HepG2 (cell line): ENCODE results near the gene SMCO4. TPM values are rescaled to one million over a fixed set of nuclear protein-coding genes. Genes with fewer than 3 reads are reported as not detected.

Source experiments
- CCDC6 ChIP-seq: sonication (generic); formaldehyde crosslinking; IDR thresholded peaks from 2 replicates; pipeline ENCODE4 v1.8.1; 2022; ENCODE audit warnings: mild to moderate bottlenecking, missing genetic modification reagents, moderate library complexity
- CREM ChIP-seq, 2 experiments: sonication (generic) in 1 of 2; formaldehyde crosslinking in 1 of 2; IDR thresholded peaks; 2 replicates each; pipeline versions ENCODE4 v1.4.0 to v1.6.1; 2016 to 2020; ENCODE audit warnings: antibody characterized with exemption in 1 of 2, mild to moderate bottlenecking in 1 of 2, missing genetic modification reagents in 1 of 2
- HOMEZ ChIP-seq: IDR thresholded peaks from 2 replicates; pipeline ENCODE4 v1.6.1; 2016; ENCODE audit warnings: low read depth
- HOXD1 ChIP-seq: sonication (generic); formaldehyde crosslinking; IDR thresholded peaks from 2 replicates; pipeline ENCODE4 v1.5.0; 2020; ENCODE audit warnings: missing genetic modification reagents
- ISX ChIP-seq: sonication (generic); formaldehyde crosslinking; conservative IDR thresholded peaks from 2 replicates; pipeline ENCODE4 v1.5.0; 2020; ENCODE audit warnings: missing genetic modification reagents
- NKX3-1 ChIP-seq: sonication (generic); formaldehyde crosslinking; IDR thresholded peaks from 2 replicates; pipeline ENCODE4 v1.5.0; 2020; ENCODE audit warnings: missing genetic modification reagents
- RBAK ChIP-seq: sonication (generic); formaldehyde crosslinking; IDR thresholded peaks from 2 replicates; pipeline ENCODE4 v1.5.1; 2020; ENCODE audit warnings: mild to moderate bottlenecking, missing genetic modification reagents
- SIN3B ChIP-seq: fragments of 150-350 bp; IDR thresholded peaks from 2 replicates; pipeline ENCODE4 v1.6.1; 2014; ENCODE audit warnings: low read length
- SIX1 ChIP-seq: sonication (generic); formaldehyde crosslinking; IDR thresholded peaks from 2 replicates; pipeline ENCODE4 v1.4.0; 2020; ENCODE audit warnings: missing genetic modification reagents, borderline replicate concordance
- TEAD2 ChIP-seq: sonication (generic); formaldehyde crosslinking; IDR thresholded peaks from 2 replicates; pipeline ENCODE4 v1.9.0; 2021; ENCODE audit warnings: missing genetic modification reagents
- TFAP4 ChIP-seq: sonication (generic); IDR thresholded peaks from 2 replicates; pipeline ENCODE4 v1.6.1; 2016; ENCODE audit warnings: low read depth, borderline replicate concordance
- ZBTB44 ChIP-seq: sonication (generic); formaldehyde crosslinking; IDR thresholded peaks from 2 replicates; pipeline ENCODE4 v1.4.0; 2020; ENCODE audit warnings: missing genetic modification reagents
- ZFP1 ChIP-seq: IDR thresholded peaks from 2 replicates; pipeline ENCODE4 v1.6.1; 2016
- ZMYM2 ChIP-seq: sonication (generic); formaldehyde crosslinking; IDR thresholded peaks from 2 replicates; pipeline ENCODE4 v1.8.0; 2022; ENCODE audit warnings: mild to moderate bottlenecking, missing genetic modification reagents
- ZMYM4 ChIP-seq: sonication (generic); formaldehyde crosslinking; IDR thresholded peaks from 2 replicates; pipeline ENCODE4 v1.8.1; 2023; ENCODE audit warnings: mild to moderate bottlenecking, missing genetic modification reagents
- ZNF232 ChIP-seq: sonication (generic); formaldehyde crosslinking; IDR thresholded peaks from 2 replicates; pipeline ENCODE4 v1.4.0; 2020; ENCODE audit warnings: missing genetic modification reagents, borderline replicate concordance
- ZNF468 ChIP-seq: sonication (generic); formaldehyde crosslinking; IDR thresholded peaks from 2 replicates; pipeline ENCODE4 v1.8.0; 2022; ENCODE audit warnings: mild to moderate bottlenecking, moderate library complexity, missing genetic modification reagents
- ZNF501 ChIP-seq: sonication (generic); formaldehyde crosslinking; IDR thresholded peaks from 2 replicates; pipeline ENCODE4 v1.5.1; 2020; ENCODE audit warnings: mild to moderate bottlenecking, moderate library complexity, missing genetic modification reagents
- ZNF557 ChIP-seq: sonication (generic); formaldehyde crosslinking; IDR thresholded peaks from 2 replicates; pipeline ENCODE4 v1.4.0; 2020; ENCODE audit warnings: missing genetic modification reagents
- ZNF720 ChIP-seq: sonication (generic); formaldehyde crosslinking; IDR thresholded peaks from 2 replicates; pipeline ENCODE4 v1.4.0; 2020; ENCODE audit warnings: missing genetic modification reagents
- ZNF878 ChIP-seq: sonication (generic); formaldehyde crosslinking; IDR thresholded peaks from 2 replicates; pipeline ENCODE4 v1.8.1; 2023; ENCODE audit warnings: mild to moderate bottlenecking, missing genetic modification reagents, moderate library complexity
- ZSCAN9 ChIP-seq: IDR thresholded peaks from 2 replicates; pipeline ENCODE4 v1.6.1; 2016; ENCODE audit warnings: borderline replicate concordance
- polyA plus RNA-seq, 8 experiments: library from polyadenylated mRNA; depleted of rRNA in 3 of 8; stranded (reverse) in 7 of 8; unstranded in 1 of 8; fragments of >200 nt; fragmentation: Illumina TruSeq in 4 of 8; extraction: Trizol in 4 of 8; gene quantifications; 2 replicates each; pipeline versions ENCODE4 v1.2.1 to v1.2.3, GENCODE V29; 2011 to 2016; ENCODE audit warnings: low read depth in 4 of 8, missing spikeins in 1 of 8, mixed read lengths in 1 of 8; ENCODE audit not compliant: insufficient read depth in 1 of 8
- total RNA-seq, 5 experiments: library from RNA; depleted of rRNA; stranded (reverse); fragments of >200 nt; fragmentation: Illumina TruSeq; extraction: Trizol; gene quantifications; 2 replicates each; pipeline ENCODE4 v1.2.3, GENCODE V29; 2016; ENCODE audit warnings: low read depth in 1 of 5
- TF ChIP-seq, protein P1 (sequence below): sonication (generic); formaldehyde crosslinking; IDR thresholded peaks from 2 replicates; pipeline ENCODE4 v1.4.0; 2020; ENCODE audit warnings: missing genetic modification reagents
- TF ChIP-seq, protein P2 (sequence below): sonication (generic); formaldehyde crosslinking; IDR thresholded peaks from 2 replicates; pipeline ENCODE4 v1.4.0; 2020; ENCODE audit warnings: missing genetic modification reagents

The SMCO4 gene
- total and polyA plus RNA-seq, 2 of the 13 experiments (the other 11 are each of a cell fraction or from before 2014, with no cell fraction given): 10.6 to 28.5 TPM

DNA sequence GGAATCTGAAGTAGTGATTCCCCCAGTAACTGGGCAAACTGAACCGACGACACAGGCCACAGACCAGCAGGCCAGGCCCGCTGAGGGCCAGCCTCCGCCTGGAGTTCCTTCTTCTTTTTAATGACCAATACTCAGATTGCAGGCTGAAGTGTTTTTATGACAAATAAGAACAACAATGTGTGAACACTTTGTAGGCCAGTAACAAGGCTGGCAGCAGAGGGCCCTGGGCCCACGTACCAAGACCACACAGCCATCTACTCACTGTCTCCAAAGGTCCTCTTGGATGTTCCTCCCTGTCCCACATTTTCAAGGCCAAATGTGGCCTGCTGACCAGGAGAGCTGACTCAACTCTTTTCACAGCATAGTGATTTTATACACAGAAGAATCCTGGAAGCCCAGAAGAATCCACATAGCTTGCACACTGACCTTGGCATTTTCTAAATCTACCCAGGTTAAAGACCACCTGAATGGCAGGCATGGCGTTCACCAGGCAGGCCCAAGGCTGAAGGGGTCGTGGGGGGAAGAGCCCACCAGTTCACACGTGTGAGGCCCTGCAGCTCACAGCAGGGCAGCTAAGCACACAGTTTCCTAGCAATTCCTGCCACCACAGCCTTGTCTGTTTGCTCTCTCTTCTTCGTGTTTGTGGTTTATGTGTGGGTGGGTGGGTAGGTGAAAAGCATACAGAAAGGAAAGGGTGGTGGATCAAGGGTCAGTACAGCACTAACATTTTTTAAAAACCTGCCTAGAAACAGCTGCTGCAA, 13.3 kb downstream of the SMCO4 start (continued):
- no peak for TF ChIP-seq ZBTB44
- TF ChIP-seq CCDC6 (CRISPR knock-in tag): 0 out of 2 replicates have a peak, but pooled peaks have one; percentile 42
- no peak for TF ChIP-seq HOMEZ (CRISPR knock-in tag)
- TF ChIP-seq, protein P1, sequence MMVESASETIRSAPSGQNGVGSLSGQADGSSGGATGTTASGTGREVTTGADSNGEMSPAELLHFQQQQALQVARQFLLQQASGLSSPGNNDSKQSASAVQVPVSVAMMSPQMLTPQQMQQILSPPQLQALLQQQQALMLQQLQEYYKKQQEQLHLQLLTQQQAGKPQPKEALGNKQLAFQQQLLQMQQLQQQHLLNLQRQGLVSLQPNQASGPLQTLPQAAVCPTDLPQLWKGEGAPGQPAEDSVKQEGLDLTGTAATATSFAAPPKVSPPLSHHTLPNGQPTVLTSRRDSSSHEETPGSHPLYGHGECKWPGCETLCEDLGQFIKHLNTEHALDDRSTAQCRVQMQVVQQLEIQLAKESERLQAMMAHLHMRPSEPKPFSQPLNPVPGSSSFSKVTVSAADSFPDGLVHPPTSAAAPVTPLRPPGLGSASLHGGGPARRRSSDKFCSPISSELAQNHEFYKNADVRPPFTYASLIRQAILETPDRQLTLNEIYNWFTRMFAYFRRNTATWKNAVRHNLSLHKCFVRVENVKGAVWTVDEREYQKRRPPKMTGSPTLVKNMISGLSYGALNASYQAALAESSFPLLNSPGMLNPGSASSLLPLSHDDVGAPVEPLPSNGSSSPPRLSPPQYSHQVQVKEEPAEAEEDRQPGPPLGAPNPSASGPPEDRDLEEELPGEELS (CRISPR knock-in tag): peak; percentile 50; the same call in 1 of the 2 replicates
- TF ChIP-seq TEAD2 (CRISPR knock-in tag): no peak
- no peak for TF ChIP-seq ZFP1 (CRISPR knock-in tag)
- no peak for TF ChIP-seq ZNF468
- TF ChIP-seq SIN3B: no peak
- no peak for TF ChIP-seq ZNF501
- TF ChIP-seq HOXD1 (CRISPR knock-in tag): no peak
- TF ChIP-seq ZNF232: no peak
- no peak for TF ChIP-seq NKX3-1 (CRISPR knock-in tag)
- no peak for TF ChIP-seq ZNF557 (CRISPR knock-in tag)
- TF ChIP-seq TFAP4: 0 out of 2 replicates have a peak, but pooled peaks have one; percentile 10
- no peak for TF ChIP-seq ZNF878 (CRISPR knock-in tag)
- TF ChIP-seq ZSCAN9 (CRISPR knock-in tag): no peak
- TF ChIP-seq ZNF720: no peak
- TF ChIP-seq CREM (IDR thresholded peaks at IDR 0.05): peak; percentile 37; the same call in 1 of the 2 replicates
- no peak for TF ChIP-seq CREM (CRISPR knock-in tag; IDR thresholded peaks at IDR 0.05)
- TF ChIP-seq, protein P2, sequence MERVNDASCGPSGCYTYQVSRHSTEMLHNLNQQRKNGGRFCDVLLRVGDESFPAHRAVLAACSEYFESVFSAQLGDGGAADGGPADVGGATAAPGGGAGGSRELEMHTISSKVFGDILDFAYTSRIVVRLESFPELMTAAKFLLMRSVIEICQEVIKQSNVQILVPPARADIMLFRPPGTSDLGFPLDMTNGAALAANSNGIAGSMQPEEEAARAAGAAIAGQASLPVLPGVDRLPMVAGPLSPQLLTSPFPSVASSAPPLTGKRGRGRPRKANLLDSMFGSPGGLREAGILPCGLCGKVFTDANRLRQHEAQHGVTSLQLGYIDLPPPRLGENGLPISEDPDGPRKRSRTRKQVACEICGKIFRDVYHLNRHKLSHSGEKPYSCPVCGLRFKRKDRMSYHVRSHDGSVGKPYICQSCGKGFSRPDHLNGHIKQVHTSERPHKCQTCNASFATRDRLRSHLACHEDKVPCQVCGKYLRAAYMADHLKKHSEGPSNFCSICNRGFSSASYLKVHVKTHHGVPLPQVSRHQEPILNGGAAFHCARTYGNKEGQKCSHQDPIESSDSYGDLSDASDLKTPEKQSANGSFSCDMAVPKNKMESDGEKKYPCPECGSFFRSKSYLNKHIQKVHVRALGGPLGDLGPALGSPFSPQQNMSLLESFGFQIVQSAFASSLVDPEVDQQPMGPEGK (CRISPR knock-in tag): peak; percentile 45
- no peak for TF ChIP-seq ISX (CRISPR knock-in tag)
- no peak for TF ChIP-seq RBAK
- no peak for TF ChIP-seq SIX1
- TF ChIP-seq ZMYM4: peak; percentile 54; the same call in 1 of the 2 replicates
- no peak for TF ChIP-seq ZMYM2 (CRISPR knock-in tag)
